Measurements from ENCODE around the gene PMM1. TPM values are rescaled to one million over a fixed set of nuclear protein-coding genes. Genes with fewer than 3 reads are reported as not detected.

PMM1 gene
- total RNA-seq, 1 donor from 2014 or later, result 30.8 TPM

DNA sequence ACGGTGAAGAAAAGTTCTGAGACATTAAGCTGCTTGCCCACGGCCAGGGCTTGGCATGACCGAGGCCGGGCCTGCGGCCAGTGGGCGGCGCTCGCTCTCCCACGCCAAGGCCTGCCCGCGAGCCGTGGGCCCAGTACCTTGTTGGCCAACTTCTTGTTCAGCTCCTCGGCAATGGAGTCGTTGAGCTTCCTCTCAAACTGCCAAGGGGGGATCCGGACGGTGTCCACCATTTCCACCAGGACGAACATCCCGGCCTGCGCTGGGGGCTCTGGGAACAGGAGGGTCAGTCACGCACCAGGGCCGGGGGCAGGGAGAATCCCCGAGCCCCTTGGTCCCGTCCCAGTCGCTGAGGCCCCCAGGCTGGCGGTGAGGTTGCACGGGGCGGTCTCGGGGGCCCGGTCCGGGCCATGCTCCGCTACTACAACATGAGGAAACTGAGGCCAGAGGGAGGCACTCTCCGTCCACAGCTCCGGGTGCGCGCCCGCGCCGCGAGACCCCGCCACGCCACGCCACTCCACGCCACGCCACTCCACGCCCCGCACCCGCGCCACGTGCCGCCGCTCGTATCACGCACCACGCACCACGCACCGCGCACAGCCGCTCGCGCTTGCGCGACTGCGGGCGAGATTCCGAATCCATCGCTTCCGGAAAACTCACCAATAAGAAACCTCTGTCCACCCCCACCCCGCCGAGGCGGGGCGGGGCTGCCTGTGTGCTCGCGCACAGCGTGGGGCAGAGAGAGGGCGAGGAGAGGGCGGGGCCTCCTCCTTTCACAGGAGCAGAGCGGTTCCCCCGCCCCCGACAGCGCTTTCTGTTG, 45.6 kb downstream of the PMM1 start, which contains the start of gene POLR3H:
Gene POLR3H, minus strand, starts transcription at position 617 of the 817 bp plus-strand sequence. Its CDS starts 369 bp downstream, at position 248.
- H3K9me3 Mint-ChIP-seq, result no peaks in the 10 kb centered on the region
- peak; percentile 64 for TF ChIP-seq CTCF (conservative IDR thresholded peaks at IDR 0.05)
- H3K4me1 Mint-ChIP-seq, result peaks cover 41% of the 10 kb centered on the region
- H3K27me3 Mint-ChIP-seq (ENCODE audit: low read depth), result no peaks in the 10 kb centered on the region
- H3K4me3 Mint-ChIP-seq, result peak within 1 kb of the TSS; percentile 96
- peaks cover 4% of the 10 kb centered on the region for H3K36me3 Mint-ChIP-seq (ENCODE audit: low read depth)
- DNase-seq (ENCODE audit: low read depth, low spot score), result peak; percentile 97
- peak within 1 kb of the TSS; percentile 79 for H3K27ac Mint-ChIP-seq (ENCODE audit: unreplicated experiment)

DNA sequence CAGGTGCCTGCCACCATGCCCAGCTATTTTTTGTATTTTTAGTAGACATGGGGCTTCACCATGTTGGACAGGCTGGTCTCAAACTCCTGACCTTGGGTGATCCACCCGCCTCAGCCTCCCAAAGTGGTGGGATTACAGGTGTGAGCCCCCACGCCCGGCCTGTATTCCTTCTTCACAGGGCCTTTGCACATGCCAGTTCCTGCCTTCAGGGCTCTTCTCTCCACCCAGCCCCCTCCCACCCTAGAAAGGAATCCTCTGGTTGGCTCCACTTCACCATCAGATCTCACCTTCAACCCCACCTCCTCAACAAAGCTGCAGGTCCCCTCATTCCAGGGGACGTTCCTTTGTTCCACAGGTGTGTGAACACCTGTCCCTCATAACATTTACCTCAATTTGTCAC, 47.4 kb downstream of the PMM1 start:
- Mint-ChIP-seq H3K27ac (ENCODE audit: unreplicated experiment) (no peak overlapping the region), H3K9me3 (no peaks in the 10 kb centered on the region), H3K4me3 (peak overlapping the region; percentile 88), H3K27me3 (ENCODE audit: low read depth) (no peaks in the 10 kb centered on the region), H3K4me1 (peaks cover 41% of the 10 kb centered on the region), H3K36me3 (ENCODE audit: low read depth) (peaks cover 4% of the 10 kb centered on the region)
- no peak for TF ChIP-seq CTCF (conservative IDR thresholded peaks at IDR 0.05)
- DNase-seq (ENCODE audit: low read depth, low spot score), result no peak

DNA sequence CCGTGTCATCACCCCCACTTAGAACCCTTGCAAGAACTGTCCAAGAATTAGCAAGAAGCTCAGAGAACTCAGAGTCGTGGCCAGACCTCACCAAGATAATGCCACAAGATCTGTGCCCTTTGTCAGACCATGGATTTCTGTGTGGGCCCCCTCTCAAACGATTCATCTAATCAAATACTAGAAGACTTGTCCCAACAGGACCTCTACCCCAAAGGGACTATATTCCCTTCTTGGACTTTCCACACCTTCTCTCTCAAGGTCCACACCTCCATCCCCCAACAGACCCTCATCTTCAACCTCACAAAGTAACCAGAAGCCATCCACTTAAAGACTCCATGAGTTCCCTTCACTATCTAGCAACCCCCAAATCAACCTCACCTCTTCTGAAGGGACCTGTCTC, 48.2 kb downstream of the PMM1 start:
- Mint-ChIP-seq H3K27ac (ENCODE audit: unreplicated experiment) (no peak overlapping the region), H3K9me3 (no peaks in the 10 kb centered on the region), H3K4me1 (peaks cover 41% of the 10 kb centered on the region), H3K27me3 (ENCODE audit: low read depth) (no peaks in the 10 kb centered on the region), H3K36me3 (ENCODE audit: low read depth) (peaks cover 4% of the 10 kb centered on the region), H3K4me3 (peak overlapping the region; percentile 80)
- TF ChIP-seq CTCF (conservative IDR thresholded peaks at IDR 0.05), result no peak
- DNase-seq (ENCODE audit: low read depth, low spot score), result no peak

DNA sequence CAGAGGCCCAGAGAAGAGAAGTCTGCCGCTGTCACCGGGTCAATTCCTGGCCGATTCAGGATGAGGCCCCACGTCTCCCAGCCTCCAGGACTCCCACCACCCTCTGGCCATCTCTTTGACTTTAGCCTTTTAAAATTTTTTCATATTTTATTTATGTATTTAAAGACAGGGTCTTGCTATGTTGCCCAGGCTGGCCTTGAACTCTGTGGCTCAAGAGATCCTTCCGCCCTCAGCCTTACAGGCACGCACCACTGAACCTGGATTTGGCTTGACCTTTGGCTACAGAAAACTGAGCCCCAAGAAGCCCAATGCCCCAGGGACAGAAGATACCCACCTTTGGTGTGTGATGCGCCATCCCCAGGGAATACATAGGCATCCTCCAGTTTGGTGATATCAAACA, 49.3 kb downstream of the PMM1 start:
- Mint-ChIP-seq H3K4me3 (peak overlapping the region; percentile 80), H3K27me3 (ENCODE audit: low read depth) (no peaks in the 10 kb centered on the region)

GRCh38 chr22:41540006-41540315, 49.7 kb downstream of the PMM1 start:
- no peak for DNase-seq (ENCODE audit: low read depth, low spot score)
- Mint-ChIP-seq H3K27ac (ENCODE audit: unreplicated experiment) (no peak overlapping the region), H3K27me3 (ENCODE audit: low read depth) (peaks cover 3% of the 10 kb centered on the region), H3K4me3 (peak overlapping the region; percentile 56), H3K4me1 (peaks cover 33% of the 10 kb centered on the region), H3K9me3 (no peaks in the 10 kb centered on the region), H3K36me3 (ENCODE audit: low read depth) (peaks cover 7% of the 10 kb centered on the region)
- TF ChIP-seq CTCF (conservative IDR thresholded peaks at IDR 0.05), result no peak

More for the DNA sequence above, 49.3 kb downstream of the PMM1 start:
- Mint-ChIP-seq H3K4me1 (peaks cover 36% of the 10 kb centered on the region), H3K9me3 (no peaks in the 10 kb centered on the region), H3K36me3 (ENCODE audit: low read depth) (peaks cover 4% of the 10 kb centered on the region), H3K27ac (ENCODE audit: unreplicated experiment) (no peak overlapping the region)
- no peak for DNase-seq (ENCODE audit: low read depth, low spot score)
- no peak for TF ChIP-seq CTCF (conservative IDR thresholded peaks at IDR 0.05)

Data from neural crest cell (in vitro differentiated cells).